A549 (cell line): ENCODE measurements around the gene ANKRD55. TPM values are rescaled to one million over a fixed set of nuclear protein-coding genes. Genes with fewer than 3 reads are reported as not detected.
A peak's percentile ranks its signal among the peaks of the same experiment; 100 is the strongest.
"Not testable (repeated sequence)": the region's sequence is repeated elsewhere in the genome, so short reads cannot be mapped to it uniquely, and the experiment has no call there.

Experiments used
- ATAC-seq, 2 experiments: fragments of 200-7000 bp in 1 of 2; fragments of >200 bp in 1 of 2; cut with Nextera tagmentation in 1 of 2; cut with Tn5 transposase in 1 of 2; 3 replicates each; pipeline versions ENCODE4 v1.8.0 to v1.9.1; 2018 to 2020; ENCODE audit warnings: mild to moderate bottlenecking in 1 of 2, moderate library complexity in 1 of 2
- CTCF ChIA-PET: fragments of 300-600 bp; sonication (Branson Sonifier 250); formaldehyde crosslinking; extraction: SDS; loops from one replicate; lab custom pipeline; 2021; ENCODE audit warnings: antibody characterized with exemption, inconsistent platforms; lab: Yijun Ruan, JAX
- POLR2A ChIA-PET: fragments of 350-600 bp; formaldehyde crosslinking; extraction: SDS; loops from one replicate; lab custom pipeline; 2021; ENCODE audit warnings: antibody characterized with exemption, inconsistent platforms; lab: Yijun Ruan, JAX
- DNase-seq, 2 experiments: peaks; one replicate each; pipeline versions ENCODE4 v3.0.0 to v3.0.0-alpha.2; 2011 to 2016; ENCODE audit warnings: low read depth in 1 of 2, low spot score in 1 of 2
- FAIRE-seq: peaks from 2 replicates; lab custom pipeline; 2011; peaks lifted over from hg19 to GRCh38; lab: Jason Lieb, UNC
- H3K27ac ChIP-seq, 2 experiments: fragments of >200 bp; sonication (Bioruptor Twin); formaldehyde crosslinking; 3 replicates each; pipeline ENCODE4 v1.5.1; 2016 to 2017
- H3K4me1 ChIP-seq: fragments of >200 bp; sonication (Bioruptor Twin); formaldehyde crosslinking; 3 replicates; pipeline ENCODE4 v1.6.1; 2016
- H3K4me2 ChIP-seq: fragments of >200 bp; sonication (Bioruptor Twin); formaldehyde crosslinking; 3 replicates; pipeline ENCODE4 v1.6.1; 2016
- H3K4me3 ChIP-seq: fragments of >200 bp; sonication (Bioruptor Twin); formaldehyde crosslinking; 3 replicates; pipeline ENCODE4 v1.5.1; 2016
- H3K9me3 ChIP-seq: fragments of >200 bp; sonication (Bioruptor Twin); formaldehyde crosslinking; 3 replicates; pipeline ENCODE4 v1.6.1; 2016
- ATOH8 ChIP-seq: fragments of 250-450 bp; sonication (Bioruptor Pico); IDR thresholded peaks from 2 replicates; pipeline ENCODE4 v1.5.0; 2020; ENCODE audit warnings: low read depth, mild to moderate bottlenecking, moderate library complexity
- BHLHE40 ChIP-seq: IDR thresholded peaks from 2 replicates; pipeline ENCODE4 v1.6.1; 2012; ENCODE audit warnings: low read depth, low read length, inconsistent platforms
- CBX2 ChIP-seq: fragments of 200-600 bp; sonication (generic); IDR thresholded peaks from 2 replicates; pipeline ENCODE4 v1.6.1; 2016; ENCODE audit warnings: low read depth, mild to moderate bottlenecking, borderline replicate concordance
- CBX8 ChIP-seq: fragments of 200-600 bp; sonication (generic); IDR thresholded peaks from 2 replicates; pipeline ENCODE4 v1.6.1; 2016
- CEBPB ChIP-seq, 2 experiments: fragments of >200 bp in 1 of 2; sonication (Bioruptor Twin) in 1 of 2; formaldehyde crosslinking in 1 of 2; IDR thresholded peaks; 2 replicates each; pipeline ENCODE4 v1.6.1; 2012 to 2016
- GATA3 ChIP-seq: IDR thresholded peaks from 2 replicates; pipeline ENCODE4 v1.6.1; 2012; ENCODE audit warnings: borderline replicate concordance
- HES2 ChIP-seq: fragments of >200 bp; sonication (Bioruptor Twin); formaldehyde crosslinking; IDR thresholded peaks from 2 replicates; pipeline ENCODE4 v1.6.1; 2016
- HEYL ChIP-seq: fragments of 250-450 bp; sonication (Bioruptor Pico); IDR thresholded peaks from 2 replicates; pipeline ENCODE4 v1.8.0; 2021; ENCODE audit warnings: mild to moderate bottlenecking, moderate library complexity
- JUN ChIP-seq, 2 experiments: fragments of >200 bp; sonication (Bioruptor Twin); formaldehyde crosslinking; IDR thresholded peaks; 2 replicates in 1 of 2; 3 replicates in 1 of 2; pipeline ENCODE4 v1.6.1; 2016 to 2017
- KDM1A ChIP-seq: fragments of 200-600 bp; sonication (generic); IDR thresholded peaks from 2 replicates; pipeline ENCODE4 v1.6.1; 2016; ENCODE audit warnings: low read depth, mild to moderate bottlenecking
- MAFK ChIP-seq: fragments of 450-650 bp; IDR thresholded peaks from 2 replicates; pipeline ENCODE4 v1.6.1; 2014; ENCODE audit not compliant: partially characterized antibody
- MAX ChIP-seq: IDR thresholded peaks from 2 replicates; pipeline ENCODE4 v1.6.1; 2012
- NPAS2 ChIP-seq: fragments of 250-450 bp; sonication (Bioruptor Pico); IDR thresholded peaks from 2 replicates; pipeline ENCODE4 v1.8.0; 2022; ENCODE audit warnings: mild to moderate bottlenecking, moderate library complexity, borderline replicate concordance
- POLR2A ChIP-seq: IDR thresholded peaks from 2 replicates; pipeline ENCODE4 v1.6.1; 2012; ENCODE audit warnings: mild to moderate bottlenecking, low read length
- POLR2AphosphoS2 ChIP-seq: conservative IDR thresholded peaks from 2 replicates; pipeline ENCODE4 v1.6.1; 2012; ENCODE audit warnings: low read length, improper control_type of control experiment, inconsistent platforms
- RAD21 ChIP-seq, 2 experiments: fragments of >200 bp in 1 of 2; sonication (Bioruptor Twin) in 1 of 2; formaldehyde crosslinking in 1 of 2; IDR thresholded peaks in 1 of 2; conservative IDR thresholded peaks in 1 of 2; 2 replicates in 1 of 2; 3 replicates in 1 of 2; pipeline ENCODE4 v1.6.1; 2012 to 2018; ENCODE audit warnings: inconsistent platforms in 1 of 2
- RARB ChIP-seq: fragments of 250-450 bp; sonication (Bioruptor Pico); IDR thresholded peaks from 2 replicates; pipeline ENCODE4 v1.8.0; 2021; ENCODE audit warnings: mild to moderate bottlenecking, moderate library complexity
- RNF2 ChIP-seq: fragments of 200-600 bp; sonication (generic); IDR thresholded peaks from 2 replicates; pipeline ENCODE4 v1.6.1; 2016; ENCODE audit warnings: low read depth, mild to moderate bottlenecking, antibody characterized with exemption, moderate library complexity, borderline replicate concordance
- SMC3 ChIP-seq: fragments of >200 bp; sonication (Bioruptor Twin); formaldehyde crosslinking; IDR thresholded peaks from 3 replicates; pipeline ENCODE4 v1.6.1; 2018; ENCODE audit warnings: inconsistent platforms
- ZSCAN20 ChIP-seq: fragments of 250-450 bp; sonication (Bioruptor Pico); IDR thresholded peaks from 2 replicates; pipeline ENCODE4 v1.8.0; 2022; ENCODE audit warnings: mild to moderate bottlenecking, moderate library complexity
- WGBS: methylation state at CpG from one replicate; pipeline ENCODE4 v1.1.6; 2017; ENCODE audit errors: missing lambda C conversion rate; 5-methylcytosine and 5-hydroxymethylcytosine counted together
- polyA plus RNA-seq, 4 experiments: library from polyadenylated mRNA; depleted of rRNA in 3 of 4; stranded (reverse); fragments of >200 nt; fragmentation: RNase III in 1 of 4; extraction: RNeasy Plus Mini Kit Qiagen cat#74134 plus additional on column Dnase treatment in 1 of 4; gene quantifications; 2 replicates in 3 of 4; 3 replicates in 1 of 4; pipeline ENCODE4 v1.2.3, GENCODE V29; 2011 to 2017

The ANKRD55 gene
- polyA plus RNA-seq, 2 of the 4 experiments (the other 2 are of a cell fraction): 0.10 to 0.30 TPM

GRCh38 chr5:56123531-56124243 is 109.4 kb downstream of the ANKRD55 start (continued):
- TF ChIP-seq GATA3: peak; percentile 97
- no peak for TF ChIP-seq ZSCAN20 (CRISPR knock-in tag)
- TF ChIP-seq HES2: peak; percentile 35; the same call in 1 of the 2 replicates
- no peak for TF ChIP-seq POLR2AphosphoS2
- TF ChIP-seq ATOH8: no peak
- TF ChIP-seq RNF2: no peak
- TF ChIP-seq MAX: peak; percentile 88; the same call in 1 of the 2 replicates
- TF ChIP-seq JUN (IDR thresholded peaks at IDR 0.05): peak; percentile 97 to 98
- TF ChIP-seq CBX2: no peak
- TF ChIP-seq NPAS2 (CRISPR knock-in tag): no peak
- TF ChIP-seq HEYL: no peak
- TF ChIP-seq RAD21 (conservative IDR thresholded peaks at IDR 0.05 in 1 of 2, IDR thresholded peaks at IDR 0.05 in 1 of 2): peak; percentile 35 to 74
- peak; percentile 79 for TF ChIP-seq MAFK
- TF ChIP-seq RARB: no peak
- TF ChIP-seq CBX8: no peak
- peak; percentile 81 to 88 for TF ChIP-seq CEBPB (IDR thresholded peaks at IDR 0.05)
- TF ChIP-seq SMC3: peak; percentile 69
- no peak for TF ChIP-seq POLR2A

- H3K4me2 ChIP-seq: peak overlapping the region; percentile 75
- H3K4me1 ChIP-seq: peaks cover 40% of the 10 kb centered on the region
- 91% methylated on average over 9 of the region's 9 CpGs for WGBS
- CTCF ChIA-PET: interaction anchor here (0.6 to 1.2 kb wide), 4 partner anchors 23 to 96 kb away, joined by 3 to 5 read pairs (median 4); no protein-coding TSS in a partner anchor
- DNase-seq, FAIRE-seq, H3K4me3 ChIP-seq, POLR2A ChIA-PET, H3K9me3 ChIP-seq, ATAC-seq: not testable (repeated sequence)
- H3K27ac ChIP-seq: peak overlapping the region; percentile 90 to 96
Measured at GRCh38 chr5:56122360-56122985, 110.7 kb downstream of the ANKRD55 start.

- H3K9me3 ChIP-seq: no peaks in the 10 kb centered on the region
- POLR2A ChIA-PET: no interaction called here
- CTCF ChIA-PET: no interaction called here
- DNase-seq (no peak), FAIRE-seq (no peak), ATAC-seq (no peak)
- no peak overlapping the region for H3K4me2 ChIP-seq
- H3K27ac ChIP-seq: peak overlapping the region in 1 of 2 experiments; percentile 90; a peak in 3 of 6 replicates
- H3K4me3 ChIP-seq: no peak overlapping the region
- WGBS: 85% methylated on average over 1 of the region's 1 CpG
- TF ChIP-seq BHLHE40 (no peak), KDM1A (peak; percentile 26; the same call in 1 of the 2 replicates)
- H3K4me1 ChIP-seq: peaks cover 28% of the 10 kb centered on the region
Measured at GRCh38 chr5:56119050-56119449, 114.1 kb downstream of the ANKRD55 start.
